ENCODE measurements around the gene XRCC4. TPM values are rescaled to one million over a fixed set of nuclear protein-coding genes. Genes with fewer than 3 reads are reported as not detected.

The XRCC4 gene
- total RNA-seq, 3 donors from 2014 or later = 6.4 to 8.3 (median 8.1) TPM

GRCh38 chr5:83124593-83124992, 47.2 kb downstream of the XRCC4 start:
- Histone ChIP-seq H3K4me3 (no peak overlapping the region), H3K4me1 (ENCODE audit: low read depth) (no peaks in the 10 kb centered on the region), H3K36me3 (ENCODE audit: low read depth) (no peaks in the 10 kb centered on the region), H3K9me3 (peaks cover 9% of the 10 kb centered on the region)
- no peak for TF ChIP-seq CTCF (IDR thresholded peaks at IDR 0.05)
- ATAC-seq = no peak
- intact Hi-C loops (cut with DNase I, micrococcal nuclease) = no loop called here
- DNase-seq = no peak

GRCh38 chr5:83125560-83125959, 48.2 kb downstream of the XRCC4 start:
- no peak for TF ChIP-seq CTCF (IDR thresholded peaks at IDR 0.05)
- Histone ChIP-seq H3K4me1 (ENCODE audit: low read depth) (no peaks in the 10 kb centered on the region), H3K9me3 (peaks cover 9% of the 10 kb centered on the region), H3K4me3 (no peak overlapping the region), H3K36me3 (ENCODE audit: low read depth) (no peaks in the 10 kb centered on the region)
- ATAC-seq (no peak), DNase-seq (no peak)
- intact Hi-C loops (cut with DNase I, micrococcal nuclease) = no loop called here

GRCh38 chr5:83126501-83126900, 49.2 kb downstream of the XRCC4 start:
- H3K36me3 ChIP-seq (ENCODE audit: low read depth) = no peaks in the 10 kb centered on the region
- no peak for TF ChIP-seq CTCF (IDR thresholded peaks at IDR 0.05)
- intact Hi-C loops (cut with DNase I, micrococcal nuclease) = no loop called here
- DNase-seq = no peak
- no peak for ATAC-seq
- peaks cover 9% of the 10 kb centered on the region for H3K9me3 ChIP-seq
- H3K4me1 ChIP-seq (ENCODE audit: low read depth) = no peaks in the 10 kb centered on the region
- H3K4me3 ChIP-seq = no peak overlapping the region

- no peak for ATAC-seq
- Histone ChIP-seq H3K36me3 (ENCODE audit: low read depth) (no peaks in the 10 kb centered on the region), H3K4me3 (no peak overlapping the region), H3K4me1 (ENCODE audit: low read depth) (no peaks in the 10 kb centered on the region), H3K9me3 (peaks cover under 1% of the 10 kb centered on the region)
- no peak for TF ChIP-seq CTCF (IDR thresholded peaks at IDR 0.05)
- DNase-seq = no peak
- intact Hi-C loops (cut with DNase I, micrococcal nuclease) = no loop called here
Observed at GRCh38 chr5:83133797-83134196, 56.5 kb downstream of the XRCC4 start.

- Histone ChIP-seq H3K4me3 (no peak overlapping the region), H3K36me3 (ENCODE audit: low read depth) (no peaks in the 10 kb centered on the region), H3K9me3 (no peaks in the 10 kb centered on the region), H3K4me1 (ENCODE audit: low read depth) (no peaks in the 10 kb centered on the region)
- no peak for TF ChIP-seq CTCF (IDR thresholded peaks at IDR 0.05)
- intact Hi-C loops (cut with DNase I, micrococcal nuclease) = no loop called here
- DNase-seq (no peak), ATAC-seq (no peak)
Observed at GRCh38 chr5:83142526-83142925, 65.2 kb downstream of the XRCC4 start.

- TF ChIP-seq CTCF (IDR thresholded peaks at IDR 0.05) = no peak
- intact Hi-C loops (cut with DNase I, micrococcal nuclease) = no loop called here
- no peaks in the 10 kb centered on the region for H3K36me3 ChIP-seq (ENCODE audit: low read depth)
- ATAC-seq (no peak), DNase-seq (no peak)
- H3K4me3 ChIP-seq = no peak overlapping the region
- no peaks in the 10 kb centered on the region for H3K9me3 ChIP-seq
- no peaks in the 10 kb centered on the region for H3K4me1 ChIP-seq (ENCODE audit: low read depth)
Observed at GRCh38 chr5:83145241-83145640, 67.9 kb downstream of the XRCC4 start.

All from mucosa of descending colon (tissue), 3 donors.